NCI-H82 treated with DMSO at 0.1 percent for 48 hours (cell line): ENCODE results near the gene SUCO.
"Not testable (repeated sequence)": the region's sequence is repeated elsewhere in the genome, so short reads cannot be mapped to it uniquely, and the experiment has no call there.

ENCODE experiments used
- DNase-seq: peaks from one replicate; lab custom pipeline; 2025; ENCODE audit not compliant: unreplicated experiment; lab: John Stamatoyannopoulos, UW

SUCO gene

GRCh38 chr1:172532700-172533512 is at the start of gene SUCO:
Gene SUCO, plus strand, starts transcription at chr1:172533150. Its CDS starts 286 bp downstream, at chr1:172533436.
- DNase-seq = peak; percentile 98

- DNase-seq = no peak
These were observed 49.5 kb upstream of the SUCO start for GRCh38 chr1:172483448-172483847.

GRCh38 chr1:172484252-172484651 is 48.7 kb upstream of the SUCO start:
- no peak for DNase-seq

GRCh38 chr1:172485626-172486025 is 47.3 kb upstream of the SUCO start:
- DNase-seq = no peak

GRCh38 chr1:172486805-172487454 is 46.0 kb upstream of the SUCO start:
- DNase-seq = no peak

GRCh38 chr1:172487550-172487949 is 45.4 kb upstream of the SUCO start:
- peak; percentile 97 for DNase-seq

- DNase-seq = no peak
These were observed 44.6 kb upstream of the SUCO start for GRCh38 chr1:172488393-172488792.

- no peak for DNase-seq
These were observed 43.1 kb upstream of the SUCO start for GRCh38 chr1:172489847-172490246.

- DNase-seq = no peak
These were observed 40.5 kb upstream of the SUCO start for GRCh38 chr1:172492421-172492820.

GRCh38 chr1:172494166-172494565 is 38.8 kb upstream of the SUCO start:
- no peak for DNase-seq

GRCh38 chr1:172496127-172496526 is 36.8 kb upstream of the SUCO start:
- DNase-seq = not testable (repeated sequence)

GRCh38 chr1:172496678-172497077 is 36.3 kb upstream of the SUCO start:
- DNase-seq = peak; percentile 35

- DNase-seq = no peak
These were observed 35.7 kb upstream of the SUCO start for GRCh38 chr1:172497230-172497629.

- DNase-seq = no peak
These were observed 34.1 kb upstream of the SUCO start for GRCh38 chr1:172498857-172499256.

- no peak for DNase-seq
These were observed 33.3 kb upstream of the SUCO start for GRCh38 chr1:172499636-172500141.

- DNase-seq = no peak
These were observed 32.7 kb upstream of the SUCO start for GRCh38 chr1:172500207-172500606.

- no peak for DNase-seq
These were observed 25.2 kb upstream of the SUCO start for GRCh38 chr1:172507741-172508140.

GRCh38 chr1:172510479-172510878 is 22.5 kb upstream of the SUCO start:
- no peak for DNase-seq

GRCh38 chr1:172512591-172512990 is 20.4 kb upstream of the SUCO start:
- DNase-seq = no peak

- DNase-seq = no peak
These were observed 19.5 kb upstream of the SUCO start for GRCh38 chr1:172513479-172513878.

- no peak for DNase-seq
These were observed 18.8 kb upstream of the SUCO start for GRCh38 chr1:172514108-172514507.

- DNase-seq = no peak
These were observed 17.5 kb upstream of the SUCO start for GRCh38 chr1:172515436-172515835.
